DOHH2 (cell line): ENCODE results near the gene TSPAN10.

Experiments used
- CTCF ChIP-seq: fragments of 200-600 bp; sonication (generic); IDR thresholded peaks from one replicate; pipeline ENCODE4 v1.5.1; 2014; ENCODE audit warnings: antibody characterized with exemption, mild to moderate bottlenecking, low read depth, low read length; ENCODE audit not compliant: poor library complexity, severe bottlenecking
- EZH2phosphoT487 ChIP-seq: fragments of 200-600 bp; sonication (generic); IDR thresholded peaks from 2 replicates; pipeline ENCODE4 v1.6.1; 2017; ENCODE audit warnings: borderline replicate concordance, mild to moderate bottlenecking, antibody characterized with exemption, low read length, moderate library complexity, mixed read lengths

- TF ChIP-seq CTCF (no peak), EZH2phosphoT487 (no peak)
Measured at GRCh38 chr17:81666342-81667191, 29.6 kb downstream of the TSPAN10 start, which contains the start of the genes CCDC137 and OXLD1.
